ENCODE results near the gene KCNAB2.

KCNAB2 gene

GRCh38 chr1:6045561-6045960 lies at the start of gene KCNAB2:
KCNAB2 (plus strand) TSS chr1:6045888; CDS start chr1:6051537, 5,649 bp downstream.
- no peak for DNase-seq

- no peak for DNase-seq
These were observed 48.9 kb upstream of the KCNAB2 start for GRCh38 chr1:5996641-5997270.

GRCh38 chr1:5997316-5997715 lies 48.4 kb upstream of the KCNAB2 start:
- DNase-seq, result no peak

- no peak for DNase-seq
These were observed 47.4 kb upstream of the KCNAB2 start for GRCh38 chr1:5998051-5998905.

- DNase-seq, result no peak
These were observed 46.8 kb upstream of the KCNAB2 start for GRCh38 chr1:5998906-5999301.

GRCh38 chr1:5999711-6000443 lies 45.8 kb upstream of the KCNAB2 start:
- no peak for DNase-seq

GRCh38 chr1:6000444-6001288 lies 45.0 kb upstream of the KCNAB2 start:
- no peak for DNase-seq

- no peak for DNase-seq
These were observed 43.6 kb upstream of the KCNAB2 start for GRCh38 chr1:6001992-6002576.

- no peak for DNase-seq
These were observed 42.8 kb upstream of the KCNAB2 start for GRCh38 chr1:6002714-6003501.

GRCh38 chr1:6003568-6004411 lies 41.9 kb upstream of the KCNAB2 start:
- DNase-seq, result no peak

- DNase-seq, result no peak
These were observed 41.1 kb upstream of the KCNAB2 start for GRCh38 chr1:6004412-6005123.

- DNase-seq, result no peak
These were observed 40.3 kb upstream of the KCNAB2 start for GRCh38 chr1:6005276-6005917.

GRCh38 chr1:6006882-6007281 lies 38.8 kb upstream of the KCNAB2 start:
- DNase-seq, result no peak

- no peak for DNase-seq
These were observed 38.2 kb upstream of the KCNAB2 start for GRCh38 chr1:6007318-6008083.

- no peak for DNase-seq
These were observed 37.6 kb upstream of the KCNAB2 start for GRCh38 chr1:6008084-6008415.

- DNase-seq, result no peak
These were observed 37.0 kb upstream of the KCNAB2 start for GRCh38 chr1:6008696-6009095.

GRCh38 chr1:6009120-6010040 lies 36.3 kb upstream of the KCNAB2 start:
- no peak for DNase-seq

GRCh38 chr1:6010554-6010953 lies 35.1 kb upstream of the KCNAB2 start:
- no peak for DNase-seq

Measured in GF-D8 (cell line).